Measurements from ENCODE around the gene SH3GL1.

The SH3GL1 gene

DNA sequence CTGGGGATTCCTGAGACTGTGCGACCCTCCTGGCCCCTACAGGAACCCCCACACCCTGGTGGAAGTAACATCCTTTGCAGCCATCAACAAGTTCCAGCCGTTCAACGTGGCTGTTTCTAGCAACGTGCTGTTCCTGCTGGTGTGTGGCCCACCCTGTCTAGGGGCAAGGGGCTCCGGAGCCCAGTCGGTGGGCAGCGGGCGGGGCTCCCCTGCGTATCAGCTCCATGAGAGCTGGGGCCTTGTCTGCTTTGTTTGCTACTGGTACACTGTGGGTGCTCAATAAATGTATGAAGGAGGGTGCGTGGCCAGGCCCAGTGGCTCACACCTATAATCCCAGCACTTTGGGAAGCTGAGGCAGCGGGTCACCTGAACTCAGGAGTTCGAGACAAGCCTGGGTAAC is 46.1 kb downstream of the SH3GL1 start:
- H4K91ac ChIP-seq (ENCODE audit: low read depth, low read length), result no peak overlapping the region
- H3K36me3 ChIP-seq (ENCODE audit: control insufficient read depth in 1 of 2, insufficient read depth in 2 of 2, low read length in 2 of 2), result peaks cover 41 to 44% of the 10 kb centered on the region in 2 experiments
- H2BK12ac ChIP-seq (ENCODE audit: low read length), result no peak overlapping the region
- H3K14ac ChIP-seq (ENCODE audit: low read length), result no peak overlapping the region
- no peak overlapping the region for H2AK5ac ChIP-seq (ENCODE audit: low read length)
- DNase-seq, result no peak
- H3K9ac ChIP-seq (ENCODE audit: low read length), result no peak overlapping the region
- no peak overlapping the region for H2BK5ac ChIP-seq (ENCODE audit: low read depth, low read length, poor library complexity)
- H2BK120ac ChIP-seq (ENCODE audit: insufficient read depth, low read length, poor library complexity), result no peak overlapping the region
- no peak overlapping the region for H3K4me3 ChIP-seq (ENCODE audit: low read depth, low read length)
- H3K4me1 ChIP-seq (ENCODE audit: control insufficient read depth in 1 of 2, insufficient read depth in 2 of 2, low read length in 2 of 2), result no peaks in the 10 kb centered on the region
- H3K23ac ChIP-seq (ENCODE audit: low read length), result no peak overlapping the region
- no peaks in the 10 kb centered on the region for H3K79me1 ChIP-seq (ENCODE audit: low read length)
- WGBS (ENCODE audit: extremely low coverage, insufficient coverage, insufficient read length), result no CpG with 5 or more reads among the region's 12 CpGs
- H3K4ac ChIP-seq (ENCODE audit: low read depth, low read length), result no peak overlapping the region
- no peak overlapping the region for H3K27ac ChIP-seq (ENCODE audit: low read depth, low read length)
- H3K9me3 ChIP-seq (ENCODE audit: insufficient read depth, low read depth, low read length), result peaks cover 3% of the 10 kb centered on the region
- no peak overlapping the region for H4K12ac ChIP-seq (ENCODE audit: low read depth, low read length)
- no peak overlapping the region for H2AFZ ChIP-seq (ENCODE audit: insufficient read depth, low read length, poor library complexity)
- H3K18ac ChIP-seq (ENCODE audit: low read length), result no peak overlapping the region
- H3K79me2 ChIP-seq (ENCODE audit: control insufficient read depth, insufficient read depth, low read length, poor library complexity), result no peaks in the 10 kb centered on the region
- H4K8ac ChIP-seq (ENCODE audit: low read depth, low read length), result no peak overlapping the region
- H3K4me2 ChIP-seq (ENCODE audit: low read length), result no peak overlapping the region
- no peaks in the 10 kb centered on the region for H3K27me3 ChIP-seq (ENCODE audit: insufficient read depth, low read length)

GRCh38 chr19:4352701-4353121 is 47.6 kb downstream of the SH3GL1 start:
- no peak overlapping the region for H3K4me3 ChIP-seq (ENCODE audit: low read depth, low read length)
- H3K18ac ChIP-seq (ENCODE audit: low read length), result no peak overlapping the region
- H3K79me2 ChIP-seq (ENCODE audit: control insufficient read depth, insufficient read depth, low read length, poor library complexity), result no peaks in the 10 kb centered on the region
- H3K4ac ChIP-seq (ENCODE audit: low read depth, low read length), result no peak overlapping the region
- no peak overlapping the region for H3K4me2 ChIP-seq (ENCODE audit: low read length)
- WGBS (ENCODE audit: extremely low coverage, insufficient coverage, insufficient read length), result no CpG with 5 or more reads among the region's 9 CpGs
- H4K8ac ChIP-seq (ENCODE audit: low read depth, low read length), result no peak overlapping the region
- H3K23ac ChIP-seq (ENCODE audit: low read length), result no peak overlapping the region
- no peak overlapping the region for H2BK12ac ChIP-seq (ENCODE audit: low read length)
- no peak overlapping the region for H3K14ac ChIP-seq (ENCODE audit: low read length)
- H2AK5ac ChIP-seq (ENCODE audit: low read length), result no peak overlapping the region
- no peak overlapping the region for H3K27ac ChIP-seq (ENCODE audit: low read depth, low read length)
- no peak overlapping the region for H4K12ac ChIP-seq (ENCODE audit: low read depth, low read length)
- H2AFZ ChIP-seq (ENCODE audit: insufficient read depth, low read length, poor library complexity), result no peak overlapping the region
- H3K79me1 ChIP-seq (ENCODE audit: low read length), result no peaks in the 10 kb centered on the region
- H3K36me3 ChIP-seq (ENCODE audit: control insufficient read depth in 1 of 2, insufficient read depth in 2 of 2, low read length in 2 of 2), result peaks cover 31 to 37% of the 10 kb centered on the region in 2 experiments
- no peak overlapping the region for H2BK120ac ChIP-seq (ENCODE audit: insufficient read depth, low read length, poor library complexity)
- H2BK5ac ChIP-seq (ENCODE audit: low read depth, low read length, poor library complexity), result no peak overlapping the region
- DNase-seq, result peak in 1 of 2 donors; percentile 67
- H3K4me1 ChIP-seq (ENCODE audit: control insufficient read depth in 1 of 2, insufficient read depth in 2 of 2, low read length in 2 of 2), result no peaks in the 10 kb centered on the region
- no peaks in the 10 kb centered on the region for H3K27me3 ChIP-seq (ENCODE audit: insufficient read depth, low read length)
- peaks cover 3% of the 10 kb centered on the region for H3K9me3 ChIP-seq (ENCODE audit: insufficient read depth, low read depth, low read length)
- no peak overlapping the region for H4K91ac ChIP-seq (ENCODE audit: low read depth, low read length)
- H3K9ac ChIP-seq (ENCODE audit: low read length), result no peak overlapping the region

GRCh38 chr19:4350726-4351125 is 49.6 kb downstream of the SH3GL1 start:
- no peak overlapping the region for H3K23ac ChIP-seq (ENCODE audit: low read length)
- no peaks in the 10 kb centered on the region for H3K79me2 ChIP-seq (ENCODE audit: control insufficient read depth, insufficient read depth, low read length, poor library complexity)
- H2AFZ ChIP-seq (ENCODE audit: insufficient read depth, low read length, poor library complexity), result no peak overlapping the region
- H4K91ac ChIP-seq (ENCODE audit: low read depth, low read length), result no peak overlapping the region
- H3K79me1 ChIP-seq (ENCODE audit: low read length), result no peaks in the 10 kb centered on the region
- no peaks in the 10 kb centered on the region for H3K27me3 ChIP-seq (ENCODE audit: insufficient read depth, low read length)
- no peak overlapping the region for H3K4me3 ChIP-seq (ENCODE audit: low read depth, low read length)
- no peak overlapping the region for H4K12ac ChIP-seq (ENCODE audit: low read depth, low read length)
- no peak overlapping the region for H2BK12ac ChIP-seq (ENCODE audit: low read length)
- H2AK5ac ChIP-seq (ENCODE audit: low read length), result no peak overlapping the region
- no peak overlapping the region for H3K27ac ChIP-seq (ENCODE audit: low read depth, low read length)
- no peak overlapping the region for H4K8ac ChIP-seq (ENCODE audit: low read depth, low read length)
- H2BK120ac ChIP-seq (ENCODE audit: insufficient read depth, low read length, poor library complexity), result no peak overlapping the region
- H3K4ac ChIP-seq (ENCODE audit: low read depth, low read length), result no peak overlapping the region
- no peaks in the 10 kb centered on the region for H3K4me1 ChIP-seq (ENCODE audit: control insufficient read depth in 1 of 2, insufficient read depth in 2 of 2, low read length in 2 of 2)
- no peak overlapping the region for H2BK5ac ChIP-seq (ENCODE audit: low read depth, low read length, poor library complexity)
- no peak overlapping the region for H3K9ac ChIP-seq (ENCODE audit: low read length)
- no peak overlapping the region for H3K4me2 ChIP-seq (ENCODE audit: low read length)
- H3K18ac ChIP-seq (ENCODE audit: low read length), result no peak overlapping the region
- DNase-seq, result no peak
- peaks cover 30 to 36% of the 10 kb centered on the region in 2 experiments for H3K36me3 ChIP-seq (ENCODE audit: control insufficient read depth in 1 of 2, insufficient read depth in 2 of 2, low read length in 2 of 2)
- no peak overlapping the region for H3K14ac ChIP-seq (ENCODE audit: low read length)
- H3K9me3 ChIP-seq (ENCODE audit: insufficient read depth, low read depth, low read length), result peaks cover 3% of the 10 kb centered on the region
- no CpG with 5 or more reads among the region's 9 CpGs for WGBS (ENCODE audit: extremely low coverage, insufficient coverage, insufficient read length)

DNA sequence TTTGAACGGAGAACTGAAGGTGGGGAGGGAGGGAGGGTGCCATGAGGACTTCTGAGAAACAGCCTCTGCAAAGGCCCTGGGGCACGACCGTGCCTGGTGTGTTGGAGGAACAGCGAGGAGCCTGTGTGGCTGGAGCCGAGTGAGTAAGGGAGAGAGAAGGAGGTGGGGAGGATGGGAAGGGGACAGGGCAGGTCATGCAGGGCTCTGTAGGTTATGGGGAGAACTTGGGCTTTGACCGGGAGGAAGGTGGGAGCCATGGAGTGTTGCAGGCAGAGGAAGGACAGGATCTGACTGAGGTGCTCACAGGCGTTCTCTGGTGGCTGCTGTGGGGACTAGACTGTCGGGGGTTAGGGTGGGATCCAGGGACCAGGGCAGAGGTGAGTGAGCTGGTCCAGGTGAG is 50.2 kb downstream of the SH3GL1 start:
- no peak overlapping the region for H4K91ac ChIP-seq (ENCODE audit: low read depth, low read length)
- H3K27ac ChIP-seq (ENCODE audit: low read depth, low read length), result no peak overlapping the region
- no peak overlapping the region for H2AFZ ChIP-seq (ENCODE audit: insufficient read depth, low read length, poor library complexity)
- no peaks in the 10 kb centered on the region for H3K4me1 ChIP-seq (ENCODE audit: control insufficient read depth in 1 of 2, insufficient read depth in 2 of 2, low read length in 2 of 2)
- no peak overlapping the region for H3K9ac ChIP-seq (ENCODE audit: low read length)
- H3K4ac ChIP-seq (ENCODE audit: low read depth, low read length), result no peak overlapping the region
- H2BK5ac ChIP-seq (ENCODE audit: low read depth, low read length, poor library complexity), result no peak overlapping the region
- DNase-seq, result no peak
- no peak overlapping the region for H2BK120ac ChIP-seq (ENCODE audit: insufficient read depth, low read length, poor library complexity)
- WGBS (ENCODE audit: extremely low coverage, insufficient coverage, insufficient read length), result no CpG with 5 or more reads among the region's 8 CpGs
- H3K18ac ChIP-seq (ENCODE audit: low read length), result no peak overlapping the region
- no peak overlapping the region for H3K4me3 ChIP-seq (ENCODE audit: low read depth, low read length)
- H3K36me3 ChIP-seq (ENCODE audit: control insufficient read depth in 1 of 2, insufficient read depth in 2 of 2, low read length in 2 of 2), result peaks cover 35 to 40% of the 10 kb centered on the region in 2 experiments
- H3K14ac ChIP-seq (ENCODE audit: low read length), result no peak overlapping the region
- H3K23ac ChIP-seq (ENCODE audit: low read length), result no peak overlapping the region
- no peak overlapping the region for H2AK5ac ChIP-seq (ENCODE audit: low read length)
- no peak overlapping the region for H4K12ac ChIP-seq (ENCODE audit: low read depth, low read length)
- no peak overlapping the region for H2BK12ac ChIP-seq (ENCODE audit: low read length)
- no peaks in the 10 kb centered on the region for H3K27me3 ChIP-seq (ENCODE audit: insufficient read depth, low read length)
- H3K9me3 ChIP-seq (ENCODE audit: insufficient read depth, low read depth, low read length), result peaks cover 3% of the 10 kb centered on the region
- no peak overlapping the region for H3K4me2 ChIP-seq (ENCODE audit: low read length)
- no peaks in the 10 kb centered on the region for H3K79me1 ChIP-seq (ENCODE audit: low read length)
- H4K8ac ChIP-seq (ENCODE audit: low read depth, low read length), result no peak overlapping the region
- no peaks in the 10 kb centered on the region for H3K79me2 ChIP-seq (ENCODE audit: control insufficient read depth, insufficient read depth, low read length, poor library complexity)
